HG02763 (cell line): ENCODE results near the gene GNAT1.

Experiments
- ATAC-seq: cut with Tn5 transposase; IDR thresholded peaks from one replicate; pipeline ENCODE4 v1.9.1; 2021; ENCODE audit warnings: mild to moderate bottlenecking, moderate library complexity; ENCODE audit not compliant: unreplicated experiment

Gene GNAT1

GRCh38 chr3:50162034-50162883 lies 29.2 kb upstream of the GNAT1 start:
- ATAC-seq: no peak

DNA sequence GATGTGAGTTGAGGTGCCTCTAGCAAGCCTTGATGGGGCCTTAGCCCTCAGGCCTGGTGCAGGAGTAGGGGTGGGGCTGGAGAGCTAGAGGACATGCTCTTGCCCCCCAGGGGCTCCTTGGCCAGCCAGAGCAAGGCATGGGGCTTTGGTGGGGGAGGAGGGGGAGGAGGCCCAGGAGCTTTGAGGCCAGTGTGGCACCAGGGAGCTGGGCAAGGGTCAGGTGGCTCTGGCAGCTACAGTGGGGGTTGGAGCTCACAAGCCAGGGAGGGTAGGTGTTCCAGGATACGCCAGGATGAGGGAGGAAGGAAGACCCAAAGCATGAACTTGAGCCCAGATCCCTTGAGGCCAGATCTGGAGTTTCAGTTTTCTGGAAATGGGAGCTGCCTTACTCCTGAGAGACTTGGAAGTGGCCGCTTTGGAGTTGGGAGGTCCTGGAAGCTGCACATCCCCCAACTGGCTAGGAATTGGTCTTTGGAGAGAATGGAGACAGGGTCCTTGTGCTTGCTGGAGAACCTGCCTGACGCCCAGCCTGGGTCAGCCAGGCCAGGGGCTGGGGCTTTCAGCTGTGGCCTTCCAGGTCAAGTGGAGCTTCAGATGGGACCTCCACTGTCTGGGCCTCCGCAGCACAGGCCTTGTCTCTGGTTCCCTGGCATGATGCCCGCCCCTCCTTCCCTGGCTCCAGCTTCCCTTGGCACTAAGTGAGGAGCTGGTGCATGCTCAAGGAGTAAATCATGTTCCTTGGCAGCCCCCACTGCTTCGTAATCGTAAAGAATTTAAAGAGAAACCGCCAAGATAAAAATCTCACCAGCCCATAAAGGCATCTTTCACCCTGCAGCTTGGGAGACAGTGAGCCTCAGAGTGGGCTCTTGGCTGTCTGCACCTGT lies 27.6 kb upstream of the GNAT1 start:
- no peak for ATAC-seq

DNA sequence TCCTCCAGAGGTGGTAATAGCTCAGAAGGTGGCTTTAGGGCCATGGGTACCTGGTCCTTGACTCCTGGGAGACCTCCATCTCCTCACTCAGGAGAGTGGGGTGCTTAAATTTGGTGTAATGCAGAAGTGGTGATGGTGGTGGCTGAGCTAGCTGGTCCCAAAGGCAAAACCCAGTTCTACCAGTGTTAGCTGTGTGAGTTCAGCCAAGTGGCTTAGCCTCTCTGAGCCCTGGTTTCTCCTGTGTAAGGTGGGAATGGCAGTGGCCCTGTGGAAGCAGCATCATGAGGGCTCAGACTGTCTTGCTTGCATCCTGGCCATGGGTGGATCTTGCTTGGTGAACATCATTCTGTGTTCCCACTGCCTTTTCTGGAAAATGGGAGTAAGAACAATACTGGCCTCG lies 26.9 kb upstream of the GNAT1 start:
- ATAC-seq: no peak

GRCh38 chr3:50164984-50165909 lies 26.2 kb upstream of the GNAT1 start:
- no peak for ATAC-seq

- no peak for ATAC-seq
Measured at GRCh38 chr3:50165910-50166538, 25.4 kb upstream of the GNAT1 start.

DNA sequence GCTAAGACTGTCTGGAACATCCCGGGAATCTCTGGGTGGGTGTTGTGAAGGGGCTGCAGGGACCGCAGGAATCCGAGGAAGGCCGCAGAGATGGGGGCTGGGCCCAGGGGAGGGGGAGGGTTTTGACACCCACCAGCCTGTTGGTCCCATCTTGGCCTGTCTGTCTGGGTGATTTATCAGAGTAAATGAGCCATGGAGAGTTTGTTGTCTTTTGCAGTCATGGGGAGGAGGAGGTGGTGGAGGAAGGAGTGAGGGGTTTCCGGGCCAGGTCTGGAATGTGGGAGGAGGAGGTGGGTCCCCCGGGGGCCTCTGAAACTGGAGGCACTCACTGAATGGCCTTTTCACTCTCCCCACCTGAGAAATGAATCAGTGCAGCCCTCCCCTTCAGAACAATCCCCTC lies 24.8 kb upstream of the GNAT1 start:
- ATAC-seq: no peak

DNA sequence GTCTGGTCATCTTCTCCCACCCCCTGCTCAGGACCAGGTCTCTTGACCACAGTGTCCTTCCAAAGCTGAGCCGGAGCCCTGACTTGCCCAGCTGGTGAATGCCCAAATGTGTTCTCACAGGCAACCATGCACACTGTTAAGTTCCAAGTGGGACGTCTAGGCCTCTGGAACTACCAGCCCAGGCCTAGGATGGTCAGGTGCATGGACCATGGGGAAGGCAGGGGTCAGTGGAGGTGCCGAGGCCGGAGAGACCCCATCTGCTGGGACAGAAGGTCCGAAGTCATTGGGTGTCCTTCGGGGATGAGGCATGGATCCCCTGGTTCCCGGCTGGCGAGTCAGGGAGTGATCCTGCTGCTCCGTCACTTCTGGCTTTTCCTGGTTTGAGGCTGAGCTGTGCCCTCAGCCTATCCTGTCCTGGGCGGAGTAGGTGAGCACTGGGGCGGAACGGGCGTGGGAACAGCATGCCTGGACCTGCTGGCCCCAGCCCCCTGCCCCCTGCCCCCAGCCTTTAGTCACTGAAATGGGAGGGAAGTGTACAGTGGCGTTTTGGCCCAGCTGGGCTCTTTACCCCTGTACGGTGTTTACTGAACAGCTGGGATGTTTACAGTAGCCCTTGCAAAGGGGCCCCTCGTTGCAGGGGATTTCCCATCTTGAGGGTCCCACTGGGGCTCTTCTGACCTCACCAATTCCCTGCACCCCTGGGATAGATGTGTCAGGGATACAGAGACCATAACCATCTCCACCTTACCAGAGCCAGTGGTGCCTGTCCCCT lies 24.2 kb upstream of the GNAT1 start:
- no peak for ATAC-seq

- ATAC-seq: no peak
Measured at GRCh38 chr3:50167841-50168209, 23.6 kb upstream of the GNAT1 start.

DNA sequence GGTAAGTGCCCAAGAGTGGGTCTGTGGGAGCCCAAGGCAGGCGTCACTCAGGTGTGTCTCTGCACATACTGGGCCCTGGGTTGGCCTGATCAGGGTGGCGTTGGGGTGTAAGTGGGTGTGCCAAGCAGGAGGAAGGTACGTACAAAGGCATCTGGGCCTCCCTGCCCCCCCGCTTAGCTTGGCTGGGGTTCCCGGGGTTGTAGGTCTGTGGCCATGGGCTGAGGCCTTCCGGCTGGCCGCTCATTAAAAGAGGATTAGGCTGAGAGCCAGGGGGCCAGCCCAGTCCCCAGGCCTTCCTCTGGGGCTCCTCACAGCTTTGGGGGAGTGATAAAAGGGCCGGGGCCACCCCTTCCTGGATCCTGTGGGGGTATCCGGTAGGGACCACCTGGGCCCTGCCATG lies 23.0 kb upstream of the GNAT1 start:
- no peak for ATAC-seq

GRCh38 chr3:50168791-50169190 lies 22.6 kb upstream of the GNAT1 start:
- no peak for ATAC-seq

GRCh38 chr3:50169232-50169832 lies 22.1 kb upstream of the GNAT1 start:
- ATAC-seq: no peak

DNA sequence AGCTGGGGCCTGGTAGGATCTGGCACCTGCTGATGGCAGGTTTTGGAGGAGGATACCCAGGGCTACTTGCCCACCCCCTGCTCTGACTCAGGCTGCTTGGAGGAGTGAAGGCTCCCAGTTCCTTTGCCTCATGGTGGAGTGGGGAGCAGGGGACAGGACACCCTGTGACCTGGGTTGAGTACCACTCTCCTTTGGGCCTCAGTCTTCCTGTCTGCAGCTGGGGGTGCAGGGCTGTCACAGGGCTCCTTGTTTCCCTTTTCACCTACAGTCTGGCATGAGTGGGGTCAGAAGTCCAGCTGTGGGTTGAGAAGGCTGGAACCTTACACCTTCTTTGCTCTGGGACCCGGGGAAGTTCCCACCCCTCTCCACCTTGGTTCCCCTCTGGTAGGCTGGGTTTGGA lies 21.6 kb upstream of the GNAT1 start:
- no peak for ATAC-seq

GRCh38 chr3:50170689-50171088 lies 20.7 kb upstream of the GNAT1 start:
- ATAC-seq: no peak

DNA sequence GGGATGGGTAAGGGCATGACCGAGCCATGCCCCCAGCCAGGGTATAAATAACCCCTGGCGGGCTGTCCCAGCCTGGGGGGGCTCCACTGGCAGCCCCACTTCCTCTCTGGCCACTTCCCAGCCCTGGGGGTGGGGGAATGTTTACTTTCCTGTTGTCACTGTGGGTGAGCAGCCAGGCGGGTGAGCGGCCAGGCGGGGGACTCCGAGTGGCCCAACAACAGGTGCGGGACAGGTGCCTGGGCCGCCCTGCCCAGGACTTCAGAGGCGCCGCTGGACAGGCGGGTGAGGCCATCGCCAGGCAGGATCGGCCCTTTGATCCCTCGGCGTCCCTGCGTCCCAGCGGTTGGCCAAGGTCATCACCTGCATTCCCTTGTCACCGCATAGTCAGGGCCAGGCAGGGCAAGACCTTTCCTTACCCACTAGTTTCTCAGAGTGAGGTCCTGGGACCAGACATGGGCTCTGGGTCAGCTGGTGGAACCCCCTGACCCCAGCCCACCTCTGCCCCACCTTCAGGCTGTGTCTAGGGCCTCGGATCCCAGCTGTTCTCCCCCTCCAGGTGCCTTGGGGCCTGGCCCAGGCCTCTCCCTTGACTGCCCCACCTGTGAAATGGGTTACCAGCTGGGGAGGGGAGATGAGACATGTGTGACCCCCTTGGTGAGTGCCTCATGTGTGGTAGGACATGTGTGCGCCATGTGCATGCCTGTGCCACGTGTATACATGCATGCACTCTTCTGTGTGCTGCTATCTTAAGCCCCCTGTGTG lies 19.7 kb upstream of the GNAT1 start:
- ATAC-seq: no peak

- ATAC-seq: no peak
Measured at GRCh38 chr3:50172626-50173220, 18.7 kb upstream of the GNAT1 start.

GRCh38 chr3:50173685-50174516 lies 17.5 kb upstream of the GNAT1 start:
- ATAC-seq: no peak

- ATAC-seq: no peak
Measured at GRCh38 chr3:50174517-50174895, 16.9 kb upstream of the GNAT1 start.
